ENCODE measurements around the gene LPXN. TPM values are rescaled to one million over a fixed set of nuclear protein-coding genes. Genes with fewer than 3 reads are reported as not detected.

The LPXN gene
- total RNA-seq, 1 experiment from 2014 or later: 2.1 TPM

- Mint-ChIP-seq H3K4me3 (no peak overlapping the region), H3K9me3 (no peaks in the 10 kb centered on the region), H3K36me3 (no peaks in the 10 kb centered on the region), H3K27me3 (ENCODE audit: low read depth) (no peaks in the 10 kb centered on the region), H3K4me1 (no peaks in the 10 kb centered on the region), H3K27ac (no peak overlapping the region)
- ATAC-seq (peak; percentile 88), DNase-seq (ENCODE audit: low spot score) (peak; percentile 69)
- CTCF ChIA-PET: interaction anchor here (0.6 to 3.5 kb wide), 23 partner anchors 9 to 590 kb away, joined by 3 to 37 read pairs (median 5); partner anchors contain the start of genes FAM111B and ZFP91
- POLR2A ChIA-PET: interaction anchor here (0.7 kb wide), 1 partner anchor 590 kb away, joined by 4 read pairs; no protein-coding TSS in a partner anchor
- TF ChIP-seq SOX15 (CRISPR knock-in tag; IDR thresholded peaks at IDR 0.05) (no peak), CTCF (IDR thresholded peaks at IDR 0.05) (peak; percentile 73)
Observed at GRCh38 chr11:58567889-58568512, 7.7 kb downstream of the LPXN start.

- Mint-ChIP-seq H3K27ac (no peak overlapping the region), H3K9me3 (no peaks in the 10 kb centered on the region), H3K4me3 (no peak overlapping the region), H3K36me3 (no peaks in the 10 kb centered on the region), H3K4me1 (peaks cover 4% of the 10 kb centered on the region; the same call in 1 of the 2 replicates), H3K27me3 (ENCODE audit: low read depth) (no peaks in the 10 kb centered on the region)
- ATAC-seq: no peak
- POLR2A ChIA-PET: no interaction called here
- no peak for TF ChIP-seq SMAD3 (CRISPR knock-in tag; IDR thresholded peaks at IDR 0.05; ENCODE audit: borderline replicate concordance)
- TF ChIP-seq CBFB (CRISPR knock-in tag; IDR thresholded peaks at IDR 0.05; ENCODE audit: low read depth): no peak
- no peak for TF ChIP-seq SP1 (CRISPR knock-in tag; conservative IDR thresholded peaks at IDR 0.05)
- TF ChIP-seq FOXP4 (CRISPR knock-in tag; IDR thresholded peaks at IDR 0.05): no peak
- no peak for TF ChIP-seq ZBTB43 (CRISPR knock-in tag; IDR thresholded peaks at IDR 0.05)
- no peak for TF ChIP-seq NFYB (CRISPR knock-in tag; conservative IDR thresholded peaks at IDR 0.05; ENCODE audit: low read depth)
- TF ChIP-seq ZSCAN18 (CRISPR knock-in tag; IDR thresholded peaks at IDR 0.05): no peak
- TF ChIP-seq JUN (CRISPR knock-in tag; IDR thresholded peaks at IDR 0.05): no peak
- TF ChIP-seq USF1 (CRISPR knock-in tag; IDR thresholded peaks at IDR 0.05): no peak
- no peak for TF ChIP-seq FOXP1 (CRISPR knock-in tag; IDR thresholded peaks at IDR 0.05; ENCODE audit: borderline replicate concordance)
- TF ChIP-seq ZNF671 (CRISPR knock-in tag; IDR thresholded peaks at IDR 0.05): no peak
- no peak for TF ChIP-seq ERG (CRISPR knock-in tag; IDR thresholded peaks at IDR 0.05)
- no peak for TF ChIP-seq ZBTB21 (CRISPR knock-in tag; IDR thresholded peaks at IDR 0.05; ENCODE audit: borderline replicate concordance)
- TF ChIP-seq ZNF138 (CRISPR knock-in tag; conservative IDR thresholded peaks at IDR 0.05): no peak
- no peak for TF ChIP-seq FOXK1 (CRISPR knock-in tag; IDR thresholded peaks at IDR 0.05)
- no peak for TF ChIP-seq PREB (CRISPR knock-in tag; IDR thresholded peaks at IDR 0.05; ENCODE audit: borderline replicate concordance)
- TF ChIP-seq IRF1 (CRISPR knock-in tag; IDR thresholded peaks at IDR 0.05): no peak
- no peak for TF ChIP-seq NFE2L1 (CRISPR knock-in tag; IDR thresholded peaks at IDR 0.05)
- CTCF ChIA-PET: interaction anchor here (1.1 kb wide), 1 partner anchor 66 kb away, joined by 3 read pairs; no protein-coding TSS in a partner anchor
- no peak for DNase-seq (ENCODE audit: low spot score)
Observed at GRCh38 chr11:58564231-58564630, 11.4 kb downstream of the LPXN start.
